ENCODE results near the gene SERINC5. TPM values are rescaled to one million over a fixed set of nuclear protein-coding genes. Genes with fewer than 3 reads are reported as not detected.
"Not testable (repeated sequence)": the region's sequence is repeated elsewhere in the genome, so short reads cannot be mapped to it uniquely, and the experiment has no call there.

The SERINC5 gene
- total RNA-seq, 2 experiments from 2014 or later = 28.1 to 36.0 TPM

DNA sequence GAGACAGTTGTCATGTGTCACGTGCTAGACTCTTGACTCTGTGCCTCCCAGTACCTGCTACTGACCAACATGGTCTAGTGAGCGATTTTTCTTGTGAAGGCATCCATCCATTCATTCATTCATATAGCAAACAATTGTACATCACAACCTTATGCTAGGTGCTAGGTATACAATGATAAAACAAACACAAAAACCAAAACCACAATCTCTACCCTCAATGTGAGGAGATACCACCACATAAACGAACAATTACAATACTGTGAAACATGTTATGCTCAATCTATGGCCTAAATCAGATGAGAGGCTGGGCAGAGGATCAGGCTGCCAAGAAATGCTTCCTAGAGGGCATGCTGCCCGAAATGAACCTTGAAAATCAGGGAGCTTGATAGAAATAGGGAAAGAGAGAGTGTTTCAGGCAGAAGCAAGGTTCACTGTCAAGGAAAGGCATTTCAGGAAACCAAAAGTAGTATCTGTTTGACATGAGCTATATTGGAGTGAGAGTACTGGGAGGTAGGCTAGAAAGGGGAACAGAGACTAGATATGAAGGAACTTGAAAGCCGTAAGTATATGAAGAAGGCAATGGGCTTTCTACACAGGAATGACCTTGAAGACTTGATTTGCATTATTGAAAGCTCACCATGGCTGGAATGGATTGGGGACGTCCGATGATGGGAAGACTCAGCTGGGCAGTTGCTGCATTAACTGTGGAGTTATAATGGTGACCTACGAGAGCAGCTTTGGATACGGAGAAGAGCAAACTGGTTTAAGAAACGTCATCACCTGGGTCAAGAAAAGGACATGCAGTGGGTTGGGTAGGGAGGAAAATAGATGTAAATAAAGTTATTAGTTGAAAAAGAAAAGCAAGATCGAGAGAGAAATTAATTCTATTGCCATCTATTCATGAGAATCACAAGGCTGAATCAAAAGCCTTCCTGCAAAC lies 130.6 kb downstream of the SERINC5 start:
- intact Hi-C loops (cut with DNase I, micrococcal nuclease) = loop anchor here in 1 of 2 experiments (5.0 kb wide), 3 partner anchors 33 to 163 kb away; no protein-coding TSS in a partner anchor
- Mint-ChIP-seq H3K27ac (peak overlapping the region; percentile 61), H3K9me3 (ENCODE audit: low read depth) (no peaks in the 10 kb centered on the region), H3K4me1 (peaks cover 46% of the 10 kb centered on the region), H3K36me3 (ENCODE audit: low read depth) (peaks cover 11% of the 10 kb centered on the region), H3K27me3 (no peaks in the 10 kb centered on the region), H3K4me3 (peak overlapping the region; percentile 44)
- CTCF ChIA-PET = interaction anchor here (0.9 to 3.2 kb wide), 15 partner anchors 8 to 182 kb away, joined by 3 to 20 read pairs (median 4); partner anchors contain the start of gene SERINC5
- DNase-seq (no peak), ATAC-seq (peak; percentile 13)
- POLR2A ChIA-PET = interaction anchor here (0.5 to 1.7 kb wide), 8 partner anchors 11 to 132 kb away, joined by 3 to 7 read pairs (median 4); partner anchors contain the start of gene SERINC5

DNA sequence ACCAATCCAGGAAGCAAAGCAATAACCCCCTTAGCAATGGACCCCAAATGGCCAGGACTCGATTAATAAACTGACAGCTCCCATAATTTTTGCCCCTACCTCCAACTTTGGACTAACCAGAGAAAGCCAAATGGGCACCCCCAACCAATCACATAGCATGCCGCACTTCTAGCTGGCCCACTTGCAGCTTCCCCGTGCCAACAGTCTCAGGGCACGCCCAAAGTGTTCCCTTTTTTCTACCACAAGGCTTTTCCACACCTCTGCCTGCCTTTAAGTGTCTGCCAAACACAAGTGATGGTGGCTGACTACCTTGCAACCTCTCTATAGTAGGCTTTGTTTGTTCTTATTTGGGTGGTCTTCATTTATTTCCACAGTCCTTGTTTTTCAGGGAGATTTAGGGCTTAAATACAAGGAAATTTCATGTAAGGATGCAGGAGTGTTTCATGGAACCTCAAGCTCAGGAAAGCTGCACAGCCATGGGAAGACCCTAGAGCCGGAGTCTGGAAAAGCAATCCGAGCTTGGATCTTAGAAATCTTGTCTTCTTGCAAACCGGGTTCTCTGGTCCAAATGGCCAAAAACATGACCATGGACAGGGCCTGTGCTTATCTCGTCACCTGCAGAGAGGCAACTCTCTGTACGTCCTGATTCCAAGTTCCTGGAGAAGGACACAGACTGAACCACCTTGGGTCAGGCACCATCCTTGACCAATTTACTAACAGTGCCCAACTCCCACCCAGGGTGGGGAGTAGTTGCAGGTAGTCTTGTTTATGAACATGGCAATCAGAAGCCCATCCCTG lies 131.5 kb downstream of the SERINC5 start:
- DNase-seq (no peak), ATAC-seq (no peak)
- intact Hi-C loops (cut with DNase I, micrococcal nuclease) = no loop called here
- H3K36me3 Mint-ChIP-seq (ENCODE audit: low read depth) = peaks cover 11% of the 10 kb centered on the region
- peak overlapping the region; percentile 39 for H3K27ac Mint-ChIP-seq
- H3K27me3 Mint-ChIP-seq = no peaks in the 10 kb centered on the region
- no peak overlapping the region for H3K4me3 Mint-ChIP-seq
- ChIA-PET CTCF (interaction anchor here (0.6 to 2.1 kb wide), 4 partner anchors 23 to 682 kb away, joined by 3 to 9 read pairs (median 4); no protein-coding TSS in a partner anchor), POLR2A (no interaction called here)
- H3K4me1 Mint-ChIP-seq = peaks cover 46% of the 10 kb centered on the region
- H3K9me3 Mint-ChIP-seq (ENCODE audit: low read depth) = no peaks in the 10 kb centered on the region

DNA sequence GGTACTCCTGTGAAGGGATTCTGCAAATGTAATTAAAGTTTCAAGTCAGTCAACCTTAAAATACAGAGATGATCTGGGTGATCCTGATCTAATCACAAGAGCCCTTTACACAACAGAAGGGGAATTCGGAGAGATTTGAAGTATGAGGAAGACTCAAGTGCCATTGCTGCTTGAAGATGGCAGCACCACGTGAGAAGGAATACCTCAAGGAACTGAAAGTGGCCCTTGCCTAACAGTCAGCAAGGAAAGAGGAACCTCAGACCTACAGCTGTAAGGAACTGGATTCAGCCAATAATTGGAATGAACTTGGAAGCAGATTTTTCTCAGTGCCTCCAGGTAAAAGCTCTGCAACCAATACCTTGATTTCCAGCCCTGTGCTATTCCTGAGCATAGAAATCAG lies 133.3 kb downstream of the SERINC5 start:
- no peak overlapping the region for H3K27ac Mint-ChIP-seq
- H3K4me1 Mint-ChIP-seq = peaks cover 40% of the 10 kb centered on the region
- H3K27me3 Mint-ChIP-seq = no peaks in the 10 kb centered on the region
- peaks cover 12% of the 10 kb centered on the region for H3K36me3 Mint-ChIP-seq (ENCODE audit: low read depth)
- DNase-seq (no peak), ATAC-seq (no peak)
- CTCF ChIA-PET = interaction anchor here (0.6 to 2.0 kb wide), 5 partner anchors 13 to 766 kb away, joined by 3 to 9 read pairs (median 4); no protein-coding TSS in a partner anchor
- H3K4me3 Mint-ChIP-seq = no peak overlapping the region
- peaks cover 3% of the 10 kb centered on the region for H3K9me3 Mint-ChIP-seq (ENCODE audit: low read depth)
- POLR2A ChIA-PET = no interaction called here
- intact Hi-C loops (cut with DNase I, micrococcal nuclease) = no loop called here

DNA sequence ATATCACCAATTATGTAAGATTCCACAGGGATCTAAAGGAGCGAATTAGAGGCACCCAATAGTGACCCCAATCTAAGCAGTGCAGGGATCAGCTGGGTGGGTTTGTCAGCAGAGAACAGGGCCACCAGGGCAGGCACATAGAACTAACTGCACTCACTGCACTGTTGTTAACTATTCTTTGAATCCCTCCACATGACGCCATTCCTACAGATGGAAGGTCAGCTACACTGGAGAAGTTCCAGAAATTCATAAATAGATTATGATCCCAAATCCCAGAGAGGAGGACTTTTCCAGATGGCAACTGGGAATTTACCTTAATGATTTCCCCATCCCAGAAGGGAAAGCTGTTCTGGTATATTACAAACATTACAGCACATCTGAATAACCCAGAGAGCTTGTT lies 136.5 kb downstream of the SERINC5 start:
- Mint-ChIP-seq H3K4me3 (no peak overlapping the region), H3K27me3 (no peaks in the 10 kb centered on the region), H3K4me1 (peaks cover 35% of the 10 kb centered on the region), H3K36me3 (ENCODE audit: low read depth) (peaks cover 16% of the 10 kb centered on the region), H3K27ac (no peak overlapping the region), H3K9me3 (ENCODE audit: low read depth) (peaks cover 7% of the 10 kb centered on the region)
- POLR2A ChIA-PET = no interaction called here
- DNase-seq (no peak), ATAC-seq (no peak)
- intact Hi-C loops (cut with DNase I, micrococcal nuclease) = no loop called here
- CTCF ChIA-PET = interaction anchor here (0.6 to 1.7 kb wide), 3 partner anchors 16 to 105 kb away, joined by 3 to 4 read pairs (median 4); no protein-coding TSS in a partner anchor

DNA sequence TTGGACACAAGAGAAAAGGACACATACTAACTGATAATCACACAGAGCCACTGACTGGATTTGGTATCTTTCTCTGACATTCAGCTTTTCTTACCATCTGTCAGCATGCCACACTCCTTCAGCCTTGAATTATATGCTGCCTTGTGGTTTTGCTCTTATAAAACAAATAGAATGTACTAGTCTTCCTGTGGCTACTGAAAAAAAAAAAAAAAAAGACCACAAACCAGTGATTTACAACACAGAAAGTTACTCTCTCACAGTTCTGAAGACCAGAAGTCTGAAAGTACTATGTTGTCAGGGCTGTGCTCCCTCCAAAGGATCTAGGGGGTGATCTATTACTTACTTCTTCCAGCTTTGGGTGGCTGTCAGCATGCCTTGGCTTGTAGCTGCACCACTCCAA lies 138.4 kb downstream of the SERINC5 start:
- ATAC-seq (peak; percentile 36), DNase-seq (no peak)
- Mint-ChIP-seq H3K36me3 (ENCODE audit: low read depth) (peaks cover 24% of the 10 kb centered on the region), H3K27ac (peak overlapping the region; percentile 16), H3K27me3 (no peaks in the 10 kb centered on the region), H3K4me3 (no peak overlapping the region), H3K9me3 (ENCODE audit: low read depth) (peaks cover 10% of the 10 kb centered on the region), H3K4me1 (peaks cover 29% of the 10 kb centered on the region)
- CTCF ChIA-PET = interaction anchor here (0.8 to 1.8 kb wide), 7 partner anchors 8 to 190 kb away, joined by 3 to 8 read pairs (median 4); no protein-coding TSS in a partner anchor
- intact Hi-C loops (cut with DNase I, micrococcal nuclease) = no loop called here
- POLR2A ChIA-PET = no interaction called here

DNA sequence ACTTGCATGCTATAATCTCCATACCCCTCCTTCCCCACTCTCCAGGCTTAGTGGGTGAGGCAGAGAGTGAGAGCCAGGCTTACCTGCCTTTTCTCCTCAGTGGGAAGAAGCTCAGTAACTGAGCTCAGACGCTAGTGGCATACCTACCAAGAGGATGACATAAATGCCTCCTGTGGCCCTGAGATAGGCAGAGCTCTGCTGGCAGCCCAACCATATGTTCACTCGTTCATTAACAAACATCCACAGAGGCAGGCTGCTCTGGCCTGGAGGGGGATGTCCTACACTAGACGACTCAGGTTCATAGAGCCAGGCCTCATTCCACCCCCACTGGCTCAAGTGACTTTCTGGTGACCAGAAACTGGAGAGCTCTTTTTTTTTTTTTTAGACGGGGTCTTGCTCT lies 139.4 kb downstream of the SERINC5 start:
- no peak overlapping the region for H3K4me3 Mint-ChIP-seq
- intact Hi-C loops (cut with DNase I, micrococcal nuclease) = no loop called here
- H3K4me1 Mint-ChIP-seq = peaks cover 26% of the 10 kb centered on the region
- CTCF ChIA-PET = interaction anchor here (0.6 to 1.8 kb wide), 8 partner anchors 9 to 456 kb away, joined by 3 to 8 read pairs (median 3); partner anchors contain the start of gene SERINC5
- H3K9me3 Mint-ChIP-seq (ENCODE audit: low read depth) = peaks cover 10% of the 10 kb centered on the region
- DNase-seq (no peak), ATAC-seq (no peak)
- POLR2A ChIA-PET = no interaction called here
- no peak overlapping the region for H3K27ac Mint-ChIP-seq
- H3K27me3 Mint-ChIP-seq = no peaks in the 10 kb centered on the region
- H3K36me3 Mint-ChIP-seq (ENCODE audit: low read depth) = peaks cover 25% of the 10 kb centered on the region

DNA sequence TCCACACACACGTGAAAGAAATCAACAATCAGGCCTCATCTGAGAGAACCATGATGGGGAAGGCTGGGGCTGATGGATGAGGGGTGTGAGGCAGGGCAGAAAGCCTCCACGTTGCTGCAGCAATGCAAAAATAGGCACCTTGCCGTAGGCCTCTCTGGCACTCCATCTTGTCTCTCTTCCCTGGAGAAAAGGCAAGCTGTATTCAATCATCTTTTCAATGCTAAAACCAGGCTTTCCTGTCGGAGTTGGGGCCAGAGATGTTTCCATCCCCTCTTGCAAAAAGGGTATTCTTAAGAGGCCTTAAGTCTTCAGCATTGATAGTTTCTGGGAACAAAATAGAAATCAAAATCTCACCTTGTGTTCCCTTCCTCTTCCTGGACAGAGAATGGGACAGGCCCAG lies 139.8 kb downstream of the SERINC5 start:
- ATAC-seq (no peak), DNase-seq (no peak)
- H3K9me3 Mint-ChIP-seq (ENCODE audit: low read depth) = peaks cover 10% of the 10 kb centered on the region
- H3K4me3 Mint-ChIP-seq = no peak overlapping the region
- H3K27me3 Mint-ChIP-seq = no peaks in the 10 kb centered on the region
- CTCF ChIA-PET = interaction anchor here (0.6 to 1.4 kb wide), 4 partner anchors 24 to 455 kb away, joined by 3 to 6 read pairs (median 4); no protein-coding TSS in a partner anchor
- intact Hi-C loops (cut with DNase I, micrococcal nuclease) = no loop called here
- peaks cover 26% of the 10 kb centered on the region for H3K4me1 Mint-ChIP-seq
- POLR2A ChIA-PET = no interaction called here
- H3K27ac Mint-ChIP-seq = no peak overlapping the region
- H3K36me3 Mint-ChIP-seq (ENCODE audit: low read depth) = peaks cover 24% of the 10 kb centered on the region

DNA sequence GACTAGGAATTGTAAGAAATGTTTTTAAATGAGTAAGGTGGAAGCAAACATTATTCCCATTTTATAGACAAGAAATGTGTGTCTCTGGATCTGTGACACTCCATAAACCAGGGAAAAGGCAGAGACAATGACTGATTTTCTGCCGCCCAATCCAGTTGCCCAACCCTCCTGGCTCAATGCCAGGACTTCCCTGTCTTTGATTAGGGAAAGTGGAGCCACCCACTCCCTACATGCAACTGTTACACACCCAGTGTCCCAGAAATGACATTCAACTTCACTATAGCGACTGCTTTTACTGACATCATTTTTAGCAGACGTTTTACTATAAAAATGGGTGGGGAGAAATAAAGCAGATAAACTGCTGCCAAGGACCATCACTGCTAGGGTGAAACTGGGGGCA lies 141.0 kb downstream of the SERINC5 start:
- intact Hi-C loops (cut with DNase I, micrococcal nuclease) = no loop called here
- CTCF ChIA-PET = interaction anchor here (0.6 kb wide), 1 partner anchor 61 kb away, joined by 3 read pairs; no protein-coding TSS in a partner anchor
- ATAC-seq = no peak
- H3K36me3 Mint-ChIP-seq (ENCODE audit: low read depth) = peaks cover 24% of the 10 kb centered on the region
- no peaks in the 10 kb centered on the region for H3K27me3 Mint-ChIP-seq
- POLR2A ChIA-PET = no interaction called here
- no peak overlapping the region for H3K4me3 Mint-ChIP-seq
- H3K27ac Mint-ChIP-seq = no peak overlapping the region
- peaks cover 26% of the 10 kb centered on the region for H3K4me1 Mint-ChIP-seq
- peaks cover 10% of the 10 kb centered on the region for H3K9me3 Mint-ChIP-seq (ENCODE audit: low read depth)
- no peak for DNase-seq

DNA sequence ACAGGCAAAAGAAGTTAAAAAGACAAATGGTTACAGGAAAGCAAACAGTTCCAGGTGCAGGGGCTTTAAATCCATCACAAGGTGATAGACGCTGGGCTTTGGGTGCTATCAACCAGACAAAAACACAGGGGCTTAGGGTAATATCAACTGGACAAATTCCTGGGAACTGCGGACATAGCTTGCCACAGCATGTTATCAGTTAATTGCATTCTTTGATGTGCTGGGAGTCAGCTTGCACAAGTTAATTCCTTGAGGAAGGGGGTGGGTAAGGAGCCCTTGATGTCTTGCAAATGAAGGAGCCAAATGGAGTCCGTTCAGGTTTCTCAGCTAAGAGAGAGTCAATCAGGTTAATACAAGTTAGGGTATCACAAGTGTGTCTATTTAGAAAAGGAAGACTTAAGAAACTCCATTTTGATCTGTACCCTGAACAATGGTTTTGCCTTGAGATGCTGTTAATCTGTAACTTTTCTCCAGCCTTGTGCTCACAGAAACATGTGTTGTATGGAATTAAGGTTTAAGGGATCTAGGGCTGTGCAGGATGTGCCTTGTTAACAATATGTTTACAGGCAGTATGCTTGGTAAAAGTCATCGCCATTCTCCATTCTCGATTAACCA lies 144.4 kb downstream of the SERINC5 start:
- intact Hi-C loops (cut with DNase I, micrococcal nuclease); H3K27me3 Mint-ChIP-seq; H3K9me3 Mint-ChIP-seq (ENCODE audit: low read depth); H3K4me3 Mint-ChIP-seq; CTCF ChIA-PET; DNase-seq; POLR2A ChIA-PET; ATAC-seq; H3K27ac Mint-ChIP-seq: not testable (repeated sequence)
- Mint-ChIP-seq H3K4me1 (peaks cover 19% of the 10 kb centered on the region), H3K36me3 (ENCODE audit: low read depth) (peaks cover 15% of the 10 kb centered on the region)

DNA sequence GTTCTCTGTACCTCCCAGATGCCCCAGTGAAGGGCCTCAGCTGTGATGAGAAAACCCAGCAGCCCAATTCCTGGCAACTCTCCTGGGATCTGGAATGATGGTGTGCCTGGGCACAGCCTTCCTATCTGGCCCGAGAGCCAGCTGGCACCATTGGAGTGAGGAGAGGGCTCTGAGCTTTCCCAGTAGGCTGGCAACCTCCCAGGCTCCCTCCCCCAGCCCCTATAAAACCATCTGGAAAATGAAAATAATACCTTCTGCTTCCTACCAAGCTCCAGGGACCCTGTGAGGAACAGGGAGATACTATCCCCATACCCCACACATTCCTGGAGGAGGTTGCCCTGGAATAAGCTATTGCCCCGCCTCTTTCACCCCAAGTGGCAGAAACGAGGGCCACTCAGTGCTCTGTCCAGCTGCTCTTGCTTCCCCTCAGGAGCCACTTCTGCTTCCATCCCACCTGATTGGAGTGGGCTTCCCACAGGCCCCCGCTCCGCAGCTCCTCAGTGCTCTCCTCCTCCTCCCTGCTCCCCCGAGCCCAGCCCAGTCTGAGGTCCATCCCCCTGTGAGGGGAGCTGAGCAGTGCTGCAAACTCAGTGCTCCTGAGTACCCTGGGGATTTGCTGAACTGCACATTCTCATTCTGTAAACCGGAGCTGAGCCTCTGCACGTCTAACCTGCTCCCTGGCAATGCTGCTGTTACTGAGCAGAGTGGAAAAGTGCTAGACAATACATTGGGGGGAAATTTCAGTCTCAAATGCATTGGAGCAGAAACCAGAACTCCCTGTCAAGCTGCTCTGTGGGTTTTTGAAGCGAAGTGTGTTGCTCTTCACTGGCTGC lies 146.0 kb downstream of the SERINC5 start:
- H3K36me3 Mint-ChIP-seq (ENCODE audit: low read depth) = peaks cover 15% of the 10 kb centered on the region

More for the DNA sequence above, 146.0 kb downstream of the SERINC5 start:
- ATAC-seq (no peak), DNase-seq (no peak)
- H3K9me3 Mint-ChIP-seq (ENCODE audit: low read depth) = peaks cover 6% of the 10 kb centered on the region
- no peak overlapping the region for H3K27ac Mint-ChIP-seq
- H3K4me1 Mint-ChIP-seq = peaks cover 24% of the 10 kb centered on the region
- H3K27me3 Mint-ChIP-seq = no peaks in the 10 kb centered on the region
- CTCF ChIA-PET = interaction anchor here (0.7 to 1.5 kb wide), 4 partner anchors 13 to 159 kb away, joined by 3 to 6 read pairs (median 4); no protein-coding TSS in a partner anchor
- intact Hi-C loops (cut with DNase I, micrococcal nuclease) = no loop called here
- POLR2A ChIA-PET = no interaction called here
- no peak overlapping the region for H3K4me3 Mint-ChIP-seq

Measured in activated CD4-positive, alpha-beta T cell treated with anti-CD3 and anti-CD28 coated beads for 36 hours (primary cell).